Right cardiac atrium (tissue), 5 donors: ENCODE results near the gene CCDC7. TPM values are rescaled to one million over a fixed set of nuclear protein-coding genes. Genes with fewer than 3 reads are reported as not detected.
"Not testable (repeated sequence)": the region's sequence is repeated elsewhere in the genome, so short reads cannot be mapped to it uniquely, and the experiment has no call there.

Source experiments
- ATAC-seq, 2 donors: fragments of 200-7000 bp; cut with Tn5 transposase; one replicate each; pipeline versions ENCODE4 v1.8.0 to v1.9.1; 2020; ENCODE audit warnings: moderate library complexity in 2 of 2, mild to moderate bottlenecking in 1 of 2
- DNase-seq, 3 donors: peaks; one replicate each; pipeline ENCODE4 v3.0.0-alpha.2; 2020
- H3K27ac ChIP-seq: one replicate; pipeline ENCODE4 v1.5.1; 2013; ENCODE audit warnings: mild to moderate bottlenecking, low read length, control low read depth, moderate library complexity
- H3K27me3 ChIP-seq: one replicate; pipeline ENCODE4 v1.6.1; 2013; ENCODE audit not compliant: control insufficient read depth, insufficient read depth
- H3K4me1 ChIP-seq: one replicate; pipeline ENCODE4 v1.6.1; 2013; ENCODE audit warnings: low read length; ENCODE audit not compliant: control insufficient read depth, insufficient read depth
- H3K4me3 ChIP-seq: one replicate; pipeline ENCODE4 v1.5.1; 2013; ENCODE audit warnings: low read length, control low read depth
- H3K9me3 ChIP-seq: one replicate; pipeline ENCODE4 v1.6.1; 2013; ENCODE audit warnings: low read length; ENCODE audit not compliant: control insufficient read depth
- WGBS: extraction: QIAGEN DNeasy Blood & Tissue Kit; methylation state at CpG from one replicate; pipeline ENCODE4 v1.1.7; 2013; 5-methylcytosine and 5-hydroxymethylcytosine counted together
- intact Hi-C, 4 donors: fragments of 100-400 bp; cut with DNase I; formaldehyde crosslinking; loops; one replicate each; pipeline versions ENCODE4 v1.11.0 to v1.14.0; 2022 to 2023
- polyA plus RNA-seq: library from polyadenylated mRNA; stranded (reverse); fragments of 200-250 nt; gene quantifications from one replicate; pipeline ENCODE4 v1.2.3, GENCODE V29; 2013
- total RNA-seq, 4 donors: library from RNA; stranded (reverse); fragmentation: NEBNext Ultra II Directional; extraction: Animal tissue kit (Norgen Biotek cat#: 25700); gene quantifications; one replicate each; pipeline ENCODE4 v1.2.1, GENCODE V29; 2021
- donor health status: healthy with polysubstance abuse.
- donor health status: DM: no; HTN: yes; CAD: no.
- donor health status: DM: no; HTN: no; CAD: no.
- donor health status: DM: no; HTN: yes; CAD: no; lungs with severe emphysema.
- donor health status: DM: yes; HTN: yes; CAD: no.

The CCDC7 gene
- total and polyA plus RNA-seq, 5 donors, result 0.91 to 38.7 (median 34.7) TPM

DNA sequence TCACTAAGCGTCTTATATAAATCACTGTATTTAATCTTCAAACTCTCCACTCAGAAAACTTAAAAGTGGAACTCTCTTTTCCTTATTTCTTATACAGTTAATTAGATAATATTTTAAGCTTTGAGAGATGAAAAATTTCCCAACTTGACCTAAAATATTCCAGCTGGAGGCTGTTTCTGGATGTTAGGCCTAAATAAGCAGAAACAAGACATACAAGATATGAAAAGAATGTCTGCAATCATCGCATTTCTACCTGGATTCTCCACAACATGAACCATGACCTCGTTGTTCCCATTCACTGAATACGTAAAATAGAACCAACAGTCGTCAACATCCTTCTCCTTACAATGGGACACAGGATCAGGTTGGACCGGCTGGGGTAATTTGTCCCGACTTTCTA, 464.0 kb downstream of the CCDC7 start:
- DNase-seq, H3K4me3 ChIP-seq, intact Hi-C loops, H3K9me3 ChIP-seq, H3K27ac ChIP-seq, H3K4me1 ChIP-seq, ATAC-seq, H3K27me3 ChIP-seq: not testable (repeated sequence)
- 84% methylated on average over 5 of the region's 7 CpGs for WGBS

DNA sequence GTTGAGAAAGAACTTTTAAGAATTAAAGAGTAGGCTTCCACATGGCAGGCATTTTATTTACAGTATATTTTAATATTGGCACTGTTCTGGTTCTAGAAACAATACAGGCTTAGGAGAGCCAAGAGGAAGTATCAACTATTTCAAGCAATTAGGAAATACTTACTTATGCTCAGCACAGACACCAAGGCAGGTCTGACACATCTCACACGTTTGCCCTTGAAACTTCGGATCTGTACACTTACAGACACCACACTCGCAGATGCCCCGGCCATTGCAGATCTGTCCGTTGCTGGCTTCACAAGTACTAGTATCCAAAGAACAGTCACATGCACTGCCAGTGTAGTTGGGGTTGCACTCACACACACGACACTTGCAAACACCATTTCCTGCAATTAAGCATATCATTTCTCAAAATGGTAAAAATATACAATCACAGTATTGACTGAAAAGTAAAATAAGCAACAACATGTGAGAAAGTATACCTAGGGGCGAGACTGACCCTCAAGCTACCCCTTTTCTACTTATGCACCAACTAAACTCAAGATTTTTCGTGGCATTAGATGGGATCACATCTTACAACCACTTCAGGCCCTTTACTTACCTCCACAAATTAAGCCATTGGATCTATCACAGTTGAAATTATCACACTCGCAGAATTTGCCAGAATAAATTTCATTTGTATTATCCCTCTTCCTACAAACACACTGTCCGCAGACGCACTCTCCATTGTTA, 465.5 kb downstream of the CCDC7 start:
- Histone ChIP-seq H3K27me3 (no peaks in the 10 kb centered on the region), H3K4me1 (no peaks in the 10 kb centered on the region), H3K4me3 (no peak overlapping the region), H3K9me3 (no peaks in the 10 kb centered on the region), H3K27ac (no peak overlapping the region)
- DNase-seq (no peak), ATAC-seq (no peak)
- intact Hi-C loops, result no loop called here
- WGBS, result 80% methylated on average over 11 of the region's 11 CpGs

GRCh38 chr10:32917817-32918216, 471.9 kb downstream of the CCDC7 start:
- H3K27me3 ChIP-seq, H3K4me1 ChIP-seq, intact Hi-C loops, ATAC-seq, H3K4me3 ChIP-seq, H3K9me3 ChIP-seq, DNase-seq, H3K27ac ChIP-seq: not testable (repeated sequence)
- 96% methylated on average over 4 of the region's 5 CpGs for WGBS

DNA sequence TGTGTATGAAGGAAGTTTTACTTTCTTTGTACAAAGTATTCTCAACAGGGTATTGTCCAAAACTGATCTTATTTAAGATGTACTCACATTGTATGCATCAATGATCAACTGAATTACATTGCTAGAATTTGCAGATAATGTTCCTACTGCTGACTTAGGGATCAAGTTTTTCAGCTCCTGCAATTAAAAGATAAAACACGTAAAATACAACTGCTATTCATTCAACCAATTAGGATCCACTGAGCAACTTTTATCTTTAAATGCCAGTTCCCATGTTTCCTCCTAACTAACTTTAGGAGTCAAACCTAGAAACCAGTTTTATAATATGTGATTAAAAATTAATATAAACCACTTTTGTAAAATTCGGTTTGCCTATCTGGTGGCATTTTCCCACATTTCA, 476.2 kb downstream of the CCDC7 start:
- H3K27ac ChIP-seq, result no peak overlapping the region
- H3K4me3 ChIP-seq, result no peak overlapping the region
- intact Hi-C loops, result no loop called here
- 81% methylated on average over 2 of the region's 2 CpGs for WGBS
- no peaks in the 10 kb centered on the region for H3K27me3 ChIP-seq
- DNase-seq (no peak), ATAC-seq (no peak)
- H3K9me3 ChIP-seq, result no peaks in the 10 kb centered on the region
- H3K4me1 ChIP-seq, result peaks cover 2% of the 10 kb centered on the region

- intact Hi-C loops, result no loop called here
- H3K27ac ChIP-seq, result no peak overlapping the region
- no peaks in the 10 kb centered on the region for H3K9me3 ChIP-seq
- no peak overlapping the region for H3K4me3 ChIP-seq
- H3K4me1 ChIP-seq, result peaks cover 2% of the 10 kb centered on the region
- WGBS, result 75% methylated on average over 2 of the region's 2 CpGs
- no peaks in the 10 kb centered on the region for H3K27me3 ChIP-seq
- ATAC-seq, result no peak
- DNase-seq, result no peak
Measured at GRCh38 chr10:32923134-32923533, 477.2 kb downstream of the CCDC7 start.

- Histone ChIP-seq H3K4me3 (no peak overlapping the region), H3K4me1 (peaks cover 2% of the 10 kb centered on the region), H3K9me3 (no peaks in the 10 kb centered on the region), H3K27ac (no peak overlapping the region), H3K27me3 (no peaks in the 10 kb centered on the region)
- DNase-seq, result no peak
- no peak for ATAC-seq
- intact Hi-C loops, result no loop called here
- 78% methylated on average over 2 of the region's 2 CpGs for WGBS
Measured at GRCh38 chr10:32923849-32924248, 477.9 kb downstream of the CCDC7 start.

Other genes starting within 250 kb of the CCDC7 start
- 10 to 100 TPM; 21.9 to 24.6 (median 23.8) TPM for gene EPC1, start 99.0 kb upstream of the CCDC7 start, total RNA-seq
- 11.5 TPM for gene EPC1, start 99.0 kb upstream of the CCDC7 start, polyA plus RNA-seq